Keratinocyte (primary cell): ENCODE measurements around the gene KIF2B. TPM values are rescaled to one million over a fixed set of nuclear protein-coding genes. Genes with fewer than 3 reads are reported as not detected.
"Not testable (repeated sequence)": the region's sequence is repeated elsewhere in the genome, so short reads cannot be mapped to it uniquely, and the experiment has no call there.

Experiments used
- DNase-seq: peaks from one replicate; pipeline ENCODE4 v3.0.0-alpha.2; 2011; ENCODE audit warnings: low read depth, missing footprints, low spot score
- FAIRE-seq: peaks from 2 replicates; lab custom pipeline; 2011; peaks lifted over from hg19 to GRCh38; lab: Jason Lieb, UNC
- H2AFZ ChIP-seq: 2 replicates; pipeline ENCODE4 v1.6.0; 2012; ENCODE audit warnings: low read length, control low read depth, inconsistent platforms; ENCODE audit not compliant: control insufficient read depth
- H3K27ac ChIP-seq: 2 replicates; pipeline ENCODE4 v1.5.1; 2011; ENCODE audit warnings: low read length; ENCODE audit not compliant: control insufficient read depth, insufficient read depth
- H3K27me3 ChIP-seq: 3 replicates; pipeline ENCODE4 v1.6.0; 2011; ENCODE audit warnings: low read length; ENCODE audit not compliant: control insufficient read depth, insufficient read depth; ENCODE audit errors: extremely low read depth
- H3K36me3 ChIP-seq, 2 experiments: 2 replicates in 1 of 2; 3 replicates in 1 of 2; pipeline ENCODE4 v1.5.1; 2011; ENCODE audit warnings: low read length in 2 of 2, mild to moderate bottlenecking in 1 of 2; ENCODE audit not compliant: control insufficient read depth in 2 of 2, insufficient read depth in 2 of 2; ENCODE audit errors: extremely low read depth in 1 of 2
- H3K4me1 ChIP-seq: 3 replicates; pipeline ENCODE4 v1.5.1; 2011; ENCODE audit warnings: low read length; ENCODE audit not compliant: control insufficient read depth, insufficient read depth; ENCODE audit errors: extremely low read depth
- H3K4me2 ChIP-seq: 3 replicates; pipeline ENCODE4 v1.6.0; 2011; ENCODE audit warnings: low read depth, low read length; ENCODE audit not compliant: control insufficient read depth, insufficient read depth; ENCODE audit errors: extremely low read depth
- H3K4me3 ChIP-seq, 3 experiments: fragments of 200-600 bp in 1 of 3; sonication (generic) in 1 of 3; 2 replicates in 2 of 3; 3 replicates in 1 of 3; pipeline ENCODE4 v1.5.1; 2011 to 2016; ENCODE audit warnings: low read length in 3 of 3, mild to moderate bottlenecking in 3 of 3, control low read depth in 2 of 3, inconsistent platforms in 1 of 3, low read depth in 1 of 3, mixed read lengths in 1 of 3, mixed run types in 1 of 3, moderate library complexity in 1 of 3; ENCODE audit not compliant: control insufficient read depth in 2 of 3, insufficient read depth in 2 of 3; ENCODE audit errors: extremely low read depth in 1 of 3
- H3K79me2 ChIP-seq: 2 replicates; pipeline ENCODE4 v1.6.0; 2012; ENCODE audit warnings: low read length; ENCODE audit not compliant: control insufficient read depth, insufficient read depth
- H3K9ac ChIP-seq: 3 replicates; pipeline ENCODE4 v1.6.0; 2011; ENCODE audit warnings: low read length; ENCODE audit not compliant: control insufficient read depth, insufficient read depth; ENCODE audit errors: extremely low read depth
- H3K9me1 ChIP-seq: 3 replicates; pipeline ENCODE4 v1.6.0; 2011; ENCODE audit warnings: low read length; ENCODE audit not compliant: control insufficient read depth, insufficient read depth; ENCODE audit errors: extremely low read depth
- H3K9me3 ChIP-seq: 2 replicates; pipeline ENCODE4 v1.5.1; 2012; ENCODE audit warnings: low read depth, low read length; ENCODE audit not compliant: control insufficient read depth
- H4K20me1 ChIP-seq: 3 replicates; pipeline ENCODE4 v1.6.0; 2011; ENCODE audit warnings: low read length; ENCODE audit not compliant: control insufficient read depth, insufficient read depth; ENCODE audit errors: extremely low read depth
- CTCF ChIP-seq, 3 experiments: IDR thresholded peaks in 1 of 3; conservative IDR thresholded peaks in 1 of 3; optimal IDR thresholded peaks in 1 of 3; 2 replicates in 2 of 3; 3 replicates in 1 of 3; pipeline versions ENCODE3 to v1.5.1; 2011; ENCODE audit warnings: low read length in 3 of 3, mild to moderate bottlenecking in 3 of 3, moderate library complexity in 2 of 3, control low read depth in 1 of 3, inconsistent platforms in 1 of 3; ENCODE audit not compliant: insufficient read depth in 2 of 3; ENCODE audit errors: extremely low read depth in 1 of 3
- EZH2 ChIP-seq: IDR thresholded peaks from one replicate; pipeline ENCODE4 v1.6.1; 2012; ENCODE audit warnings: inconsistent platforms, mild to moderate bottlenecking, low read length, moderate library complexity
- dilution Hi-C: fragments of 300-500 bp; cut with MboI; formaldehyde crosslinking; loops from one replicate; pipeline ENCODE4 v1.7.0; 2020; ENCODE audit warnings: low sequenced_read_pairs; ENCODE audit not compliant: extremely low pct_ligation_motif_present
- polyA plus RNA-seq, 5 experiments: library from polyadenylated mRNA; depleted of rRNA in 3 of 5; stranded (reverse) in 3 of 5; stranded (forward) in 1 of 5; unstranded in 1 of 5; fragments of >200 nt; gene quantifications; 1 replicate in 1 of 5; 2 replicates in 3 of 5; 3 replicates in 1 of 5; pipeline versions ENCODE4 v1.2.1 to v1.2.3, GENCODE V29; 2011 to 2012; ENCODE audit warnings: missing spikeins in 2 of 5, low read depth in 1 of 5, low replicate concordance in 1 of 5

The KIF2B gene
- polyA plus RNA-seq, 1 donor (not counting 4 experiments of a cell fraction or from before 2014, with no cell fraction given) = not detected

- H3K36me3 ChIP-seq = no peaks in the 10 kb centered on the region
- H3K9me1 ChIP-seq = no peaks in the 10 kb centered on the region
- no peak overlapping the region for H3K9ac ChIP-seq
- H3K4me3 ChIP-seq = no peak overlapping the region
- TF ChIP-seq EZH2 (no peak), CTCF (optimal IDR thresholded peaks at IDR 0.05 in 1 of 3, IDR thresholded peaks at IDR 0.05 in 1 of 3, conservative IDR thresholded peaks at IDR 0.05 in 1 of 3; ENCODE audit: extremely low read depth in 1 of 3, insufficient read depth in 2 of 3, low read length in 3 of 3) (no peak)
- no peaks in the 10 kb centered on the region for H3K9me3 ChIP-seq
- H2AFZ ChIP-seq = no peak overlapping the region
- H3K4me2 ChIP-seq = no peak overlapping the region
- no peak for DNase-seq
- dilution Hi-C loops = no loop called here
- no peak for FAIRE-seq
- H3K27me3 ChIP-seq = no peaks in the 10 kb centered on the region
- H3K79me2 ChIP-seq = no peaks in the 10 kb centered on the region
- H4K20me1 ChIP-seq = no peaks in the 10 kb centered on the region
- no peaks in the 10 kb centered on the region for H3K4me1 ChIP-seq
- H3K27ac ChIP-seq = no peak overlapping the region
Measured at GRCh38 chr17:53844491-53845107, 21.9 kb downstream of the KIF2B start.

- H3K27me3 ChIP-seq, H4K20me1 ChIP-seq, H3K9me1 ChIP-seq, DNase-seq, H3K9ac ChIP-seq, H3K36me3 ChIP-seq, dilution Hi-C loops, H2AFZ ChIP-seq, FAIRE-seq, H3K4me2 ChIP-seq, H3K27ac ChIP-seq, H3K4me3 ChIP-seq, H3K4me1 ChIP-seq, H3K79me2 ChIP-seq, H3K9me3 ChIP-seq: not testable (repeated sequence)
- TF ChIP-seq CTCF (optimal IDR thresholded peaks at IDR 0.05 in 1 of 3, IDR thresholded peaks at IDR 0.05 in 1 of 3, conservative IDR thresholded peaks at IDR 0.05 in 1 of 3; ENCODE audit: extremely low read depth in 1 of 3, insufficient read depth in 2 of 3, low read length in 3 of 3) = peak in 2 of 3 experiments; percentile 9 to 40
Measured at GRCh38 chr17:53871128-53871527, 48.4 kb downstream of the KIF2B start.
